Subcutaneous abdominal adipose tissue (tissue), 5 donors: ENCODE data around the gene SPATA18.
"Not testable (repeated sequence)": the region's sequence is repeated elsewhere in the genome, so short reads cannot be mapped to it uniquely, and the experiment has no call there.

Experiments used
- H3K27ac ChIP-seq: one replicate; pipeline ENCODE4 v1.7.0; 2013; ENCODE audit warnings: low read depth, mild to moderate bottlenecking, inconsistent platforms, low read length, moderate library complexity
- H3K27me3 ChIP-seq, 5 donors: one replicate each; pipeline ENCODE4 v1.7.0; 2013; ENCODE audit warnings: low read length in 5 of 5, inconsistent platforms in 1 of 5; ENCODE audit not compliant: control insufficient read depth in 5 of 5, insufficient read depth in 4 of 5
- H3K36me3 ChIP-seq, 5 donors: one replicate each; pipeline ENCODE4 v1.7.0; 2013; ENCODE audit warnings: low read length in 5 of 5; ENCODE audit not compliant: control insufficient read depth in 5 of 5, insufficient read depth in 5 of 5
- H3K4me1 ChIP-seq, 5 donors: one replicate each; pipeline ENCODE4 v1.7.0; 2013; ENCODE audit warnings: low read length in 5 of 5, mild to moderate bottlenecking in 3 of 5, moderate library complexity in 1 of 5; ENCODE audit not compliant: control insufficient read depth in 5 of 5, insufficient read depth in 5 of 5
- H3K4me3 ChIP-seq, 5 donors: one replicate each; pipeline ENCODE4 v1.7.0; 2013; ENCODE audit warnings: low read length in 5 of 5, low read depth in 1 of 5
- H3K9ac ChIP-seq, 5 donors: one replicate each; pipeline ENCODE4 v1.7.0; 2013; ENCODE audit warnings: low read length in 5 of 5, mild to moderate bottlenecking in 4 of 5, moderate library complexity in 3 of 5
- H3K9me3 ChIP-seq, 5 donors: one replicate each; pipeline ENCODE4 v1.7.0; 2013; ENCODE audit warnings: low read length in 5 of 5; ENCODE audit not compliant: control insufficient read depth in 5 of 5
- donor health status: healthy.
- donor health status: healthy.
- donor health status: healthy.
- donor health status: healthy.
- donor health status: healthy.

Gene SPATA18

DNA sequence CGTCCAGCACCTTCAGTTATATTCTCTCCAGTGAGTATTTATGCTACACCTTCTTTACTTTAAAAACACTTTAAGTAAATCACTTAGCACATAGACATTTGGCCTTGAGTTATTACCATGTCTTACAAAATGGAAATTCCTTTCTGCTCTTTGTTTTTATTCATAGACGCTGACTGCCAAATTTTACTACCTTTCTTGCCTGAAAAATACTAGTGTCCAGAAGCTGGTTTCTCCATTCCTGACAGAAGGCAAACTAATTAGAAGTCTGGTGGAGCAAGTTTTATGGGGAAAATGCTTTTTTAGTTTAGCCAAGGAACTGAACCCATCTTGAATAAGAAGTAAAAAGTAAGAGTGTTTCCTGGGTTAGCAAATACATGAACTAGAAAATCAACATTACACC, 65.5 kb downstream of the SPATA18 start:
- Histone ChIP-seq H3K27ac (no peak overlapping the region), H3K9me3 (no peaks in the 10 kb centered on the region), H3K4me1 (peaks cover 0 to 13% (median 8%) of the 10 kb centered on the region in 5 donors), H3K27me3 (no peaks in the 10 kb centered on the region), H3K9ac (no peak overlapping the region), H3K4me3 (no peak overlapping the region), H3K36me3 (no peaks in the 10 kb centered on the region)

DNA sequence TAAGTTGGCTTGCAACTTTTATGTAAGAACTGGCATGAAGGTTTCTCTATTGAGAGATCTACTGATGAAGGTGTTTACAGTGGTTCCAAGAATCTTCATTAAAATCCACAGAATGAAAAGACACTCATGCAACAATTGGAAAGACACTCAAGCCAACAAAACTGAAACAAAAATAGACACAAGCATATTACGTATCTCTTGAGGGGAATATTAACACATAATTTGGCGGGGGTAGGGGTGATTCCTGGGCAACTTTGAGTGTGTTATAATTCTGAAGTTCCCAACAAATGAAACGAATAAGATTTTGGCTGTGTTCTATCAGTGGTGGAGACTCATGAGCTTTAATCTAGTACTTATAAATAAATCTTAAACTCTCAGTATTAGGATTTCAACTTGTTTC, 75.1 kb downstream of the SPATA18 start:
- Histone ChIP-seq H3K27ac (peak overlapping the region; percentile 56), H3K4me3 (no peak overlapping the region), H3K9me3 (no peaks in the 10 kb centered on the region), H3K27me3 (no peaks in the 10 kb centered on the region), H3K9ac (no peak overlapping the region), H3K36me3 (no peaks in the 10 kb centered on the region), H3K4me1 (peaks cover 0 to 37% (median 14%) of the 10 kb centered on the region in 5 donors)

DNA sequence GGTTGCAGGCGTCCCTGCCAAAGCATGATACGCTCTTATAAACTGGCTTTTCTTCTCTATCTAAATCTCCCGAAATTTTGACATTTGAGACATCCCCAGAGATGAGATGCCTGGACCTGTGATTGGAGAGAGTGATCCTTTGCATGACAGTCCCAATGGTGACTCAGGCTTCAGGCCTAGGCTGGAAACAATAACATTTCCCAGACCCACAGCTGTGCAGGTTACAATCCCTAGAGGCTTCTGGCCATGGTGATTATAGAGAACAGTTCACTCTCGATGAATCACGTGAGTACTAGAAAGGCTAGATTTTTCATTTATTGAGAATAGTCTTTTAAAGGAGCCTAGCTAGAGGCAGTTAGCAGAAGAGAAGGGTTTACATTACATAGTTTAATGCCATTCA, 75.9 kb downstream of the SPATA18 start:
- Histone ChIP-seq H3K4me3 (no peak overlapping the region), H3K9me3 (no peaks in the 10 kb centered on the region), H3K9ac (peak overlapping the region in 1 of 5 donors; percentile 24), H3K27me3 (no peaks in the 10 kb centered on the region), H3K27ac (peak overlapping the region; percentile 56), H3K4me1 (peaks cover 0 to 37% (median 14%) of the 10 kb centered on the region in 5 donors), H3K36me3 (no peaks in the 10 kb centered on the region)

DNA sequence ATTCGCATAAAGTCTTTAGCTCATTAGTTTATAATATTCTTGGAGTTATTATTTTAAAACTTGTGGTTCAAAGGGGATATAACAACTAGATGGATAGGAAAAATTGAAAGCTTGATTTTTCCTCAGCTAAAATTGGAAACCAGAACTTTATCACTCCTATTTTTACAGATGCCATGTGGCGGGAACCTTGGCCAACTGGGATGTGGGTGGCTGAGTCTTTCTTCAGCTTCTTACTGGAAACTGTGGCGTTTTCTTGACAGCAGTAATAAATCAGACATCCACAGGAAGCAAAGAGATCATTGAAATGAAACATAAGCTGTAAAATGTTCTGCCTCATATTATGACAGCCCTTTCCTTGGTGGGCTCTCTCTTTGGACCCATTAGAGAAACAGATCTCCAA, 84.1 kb downstream of the SPATA18 start:
- Histone ChIP-seq H3K9ac (no peak overlapping the region), H3K27ac (peak overlapping the region; percentile 80), H3K27me3 (no peaks in the 10 kb centered on the region), H3K4me1 (peaks cover 0 to 29% (median 13%) of the 10 kb centered on the region in 5 donors), H3K9me3 (peaks cover 0 to 1% (median under 1%) of the 10 kb centered on the region in 5 donors), H3K36me3 (no peaks in the 10 kb centered on the region), H3K4me3 (no peak overlapping the region)

DNA sequence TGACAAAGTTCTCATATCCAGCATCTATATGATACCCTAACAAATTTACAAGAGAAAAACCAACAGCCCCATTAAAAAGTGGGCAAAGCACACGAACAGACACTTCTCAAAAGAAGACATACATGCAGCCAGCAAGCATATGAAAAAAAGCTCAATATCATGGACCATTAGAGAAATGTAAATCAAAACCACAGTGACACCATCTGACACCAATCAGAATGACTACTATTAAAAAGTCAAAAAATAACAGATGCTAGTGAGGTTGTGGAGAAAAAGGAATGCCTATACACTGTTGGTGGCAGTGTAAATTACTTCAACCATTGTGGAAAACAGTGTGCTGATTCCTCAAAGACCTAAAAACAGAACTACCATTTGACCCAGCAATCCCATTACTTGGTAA, 86.0 kb downstream of the SPATA18 start:
- not testable (repeated sequence) for H3K9ac ChIP-seq, H3K36me3 ChIP-seq, H3K27me3 ChIP-seq, H3K9me3 ChIP-seq, H3K4me3 ChIP-seq, H3K27ac ChIP-seq
- peaks cover 0 to 29% (median 13%) of the 10 kb centered on the region in 5 donors for H3K4me1 ChIP-seq

DNA sequence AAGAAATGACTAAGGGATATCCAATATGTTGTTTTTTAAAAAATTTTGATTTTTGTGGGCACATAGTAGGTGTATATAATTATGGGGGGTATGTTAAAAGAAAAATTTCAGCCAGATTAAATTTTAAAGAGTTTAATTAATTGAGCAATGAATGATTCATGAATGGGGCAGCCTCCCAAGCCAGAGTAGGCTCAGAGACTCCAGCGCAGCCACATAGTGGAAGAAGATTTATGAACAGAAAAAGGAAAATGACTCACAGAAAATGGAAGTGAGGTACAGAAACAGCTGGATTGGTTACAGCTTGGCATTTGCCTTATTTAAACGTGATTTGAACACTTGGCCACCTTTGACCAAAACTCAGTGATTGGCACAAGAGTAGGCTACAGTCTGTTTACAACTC, 91.7 kb downstream of the SPATA18 start:
- Histone ChIP-seq H3K4me3 (no peak overlapping the region), H3K27ac (no peak overlapping the region), H3K27me3 (no peaks in the 10 kb centered on the region), H3K9me3 (peaks cover 0 to 7% (median 5%) of the 10 kb centered on the region in 5 donors), H3K36me3 (no peaks in the 10 kb centered on the region), H3K9ac (no peak overlapping the region), H3K4me1 (peaks cover 0 to 10% (median 0%) of the 10 kb centered on the region in 5 donors)

DNA sequence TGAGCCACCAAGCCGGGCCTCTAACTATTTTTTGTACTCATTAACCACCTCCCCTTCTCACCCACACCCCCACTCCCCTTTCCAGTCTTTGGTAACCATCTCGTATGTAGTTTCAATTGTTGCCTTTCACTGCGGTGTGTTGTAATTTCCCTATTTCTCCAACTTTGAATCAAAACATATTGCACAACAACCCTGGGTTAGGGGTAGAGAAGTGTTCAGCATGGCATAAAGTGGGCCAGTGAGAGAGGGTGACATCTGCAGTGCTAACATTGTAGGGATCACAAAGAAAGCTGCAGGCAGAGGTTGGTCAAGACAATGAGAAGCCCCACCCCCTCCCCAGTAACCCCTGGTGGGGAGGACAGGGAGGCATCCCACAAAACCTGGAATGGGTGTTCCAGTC, 92.7 kb downstream of the SPATA18 start:
- H3K36me3 ChIP-seq = no peaks in the 10 kb centered on the region
- H3K27me3 ChIP-seq = no peaks in the 10 kb centered on the region
- no peak overlapping the region for H3K4me3 ChIP-seq
- no peak overlapping the region for H3K9ac ChIP-seq
- H3K4me1 ChIP-seq = peaks cover 0 to 10% (median 0%) of the 10 kb centered on the region in 5 donors
- peaks cover 0 to 7% (median 5%) of the 10 kb centered on the region in 5 donors for H3K9me3 ChIP-seq
- H3K27ac ChIP-seq = peak overlapping the region; percentile 19

DNA sequence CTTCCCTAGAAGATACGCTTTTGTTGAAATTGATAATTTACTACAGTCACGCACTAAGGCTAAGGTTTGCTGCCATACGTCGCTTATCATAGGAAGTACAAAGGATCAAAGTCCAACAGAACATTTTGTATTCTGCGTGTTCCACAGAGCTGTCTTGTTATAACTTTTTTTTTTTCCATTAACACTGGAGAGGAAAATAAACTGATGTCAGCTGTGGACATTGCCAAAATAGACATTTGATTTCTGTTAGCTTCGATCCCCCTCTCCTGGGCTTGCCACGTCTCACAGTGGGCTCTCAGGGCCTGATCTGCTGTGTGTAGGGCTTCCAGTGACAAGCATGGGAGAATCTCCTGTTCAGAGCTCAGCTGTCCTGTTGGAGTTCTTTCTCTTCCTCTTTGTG, 93.3 kb downstream of the SPATA18 start:
- Histone ChIP-seq H3K4me1 (peaks cover 0 to 10% (median 0%) of the 10 kb centered on the region in 5 donors), H3K4me3 (no peak overlapping the region), H3K27ac (peak overlapping the region; percentile 19), H3K27me3 (no peaks in the 10 kb centered on the region), H3K9me3 (peaks cover 0 to 7% (median 5%) of the 10 kb centered on the region in 5 donors), H3K9ac (no peak overlapping the region), H3K36me3 (no peaks in the 10 kb centered on the region)
